HEK293 (cell line): ENCODE measurements around the gene CD99L2.
A peak's percentile ranks its signal among the peaks of the same experiment; 100 is the strongest.

Experiments
- CTCF ChIA-PET: fragments of 350-600 bp; formaldehyde crosslinking; extraction: SDS; loops from one replicate; lab custom pipeline; 2021; ENCODE audit warnings: antibody characterized with exemption; lab: Yijun Ruan, JAX
- POLR2A ChIA-PET: fragments of 300-600 bp; formaldehyde crosslinking; extraction: SDS; loops from one replicate; lab custom pipeline; 2020; ENCODE audit warnings: antibody characterized with exemption, inconsistent platforms; lab: Yijun Ruan, JAX
- H3K27ac ChIP-seq: fragments of 200-500 bp; sonication (Bioruptor generic); 2 replicates; pipeline ENCODE4 v1.5.1; 2014; ENCODE audit warnings: low read depth, low read length, control low read depth, inconsistent platforms; ENCODE audit errors: extremely low read depth
- H3K36me3 ChIP-seq, 2 experiments: fragments of 200-500 bp in 1 of 2; sonication (Bioruptor generic) in 1 of 2; 1 replicate in 1 of 2; 2 replicates in 1 of 2; pipeline ENCODE4 v1.5.1; 2014 to 2017; ENCODE audit warnings: inconsistent platforms in 2 of 2, low read length in 2 of 2; ENCODE audit not compliant: control insufficient read depth in 2 of 2, insufficient read depth in 1 of 2
- H3K4me1 ChIP-seq: fragments of 200-500 bp; sonication (Bioruptor generic); 2 replicates; pipeline ENCODE4 v1.5.1; 2014; ENCODE audit warnings: mild to moderate bottlenecking, low read length, inconsistent platforms; ENCODE audit not compliant: control insufficient read depth, insufficient read depth
- H3K4me3 ChIP-seq: 2 replicates; pipeline ENCODE4 v1.5.1; 2011; ENCODE audit warnings: low read depth, mild to moderate bottlenecking, control low read depth, low read length, moderate library complexity
- H3K9me3 ChIP-seq: fragments of 200-500 bp; sonication (Bioruptor generic); 2 replicates; pipeline ENCODE4 v1.5.1; 2014; ENCODE audit warnings: low read depth, low read length, inconsistent platforms; ENCODE audit not compliant: control insufficient read depth, insufficient read depth
- HOXC10 ChIP-seq: sonication (generic); formaldehyde crosslinking; IDR thresholded peaks from 2 replicates; pipeline ENCODE4 v1.8.1; 2023; ENCODE audit warnings: mild to moderate bottlenecking, missing genetic modification reagents
- KLF1 ChIP-seq: fragments of 450-650 bp; formaldehyde crosslinking; IDR thresholded peaks from 2 replicates; pipeline ENCODE4 v1.5.1; 2016; ENCODE audit warnings: missing biosample characterization, missing genetic modification characterization
- OVOL3 ChIP-seq: fragments of 450-650 bp; formaldehyde crosslinking; IDR thresholded peaks from 2 replicates; pipeline ENCODE4 v1.5.1; 2016; ENCODE audit warnings: missing biosample characterization, missing genetic modification characterization
- RBAK ChIP-seq: fragments of 450-650 bp; formaldehyde crosslinking; IDR thresholded peaks from 2 replicates; pipeline ENCODE4 v1.5.1; 2016; ENCODE audit warnings: missing biosample characterization, missing genetic modification characterization
- ZNF112 ChIP-seq: fragments of 450-650 bp; formaldehyde crosslinking; IDR thresholded peaks from 2 replicates; pipeline ENCODE4 v1.5.0; 2017; ENCODE audit warnings: missing biosample characterization, missing genetic modification characterization
- ZNF133 ChIP-seq: fragments of 450-650 bp; formaldehyde crosslinking; IDR thresholded peaks from 2 replicates; pipeline ENCODE4 v1.5.1; 2016; ENCODE audit warnings: missing biosample characterization, missing genetic modification characterization
- ZNF174 ChIP-seq: fragments of 450-650 bp; formaldehyde crosslinking; IDR thresholded peaks from 2 replicates; pipeline ENCODE4 v1.5.0; 2017; ENCODE audit warnings: missing biosample characterization, mild to moderate bottlenecking, missing genetic modification characterization
- ZNF19 ChIP-seq: fragments of 450-650 bp; formaldehyde crosslinking; IDR thresholded peaks from 2 replicates; pipeline ENCODE4; 2016; ENCODE audit warnings: missing biosample characterization, missing genetic modification characterization, low read depth
- ZNF2 ChIP-seq: fragments of 450-650 bp; formaldehyde crosslinking; IDR thresholded peaks from 2 replicates; pipeline ENCODE4 v1.5.1; 2016; ENCODE audit warnings: missing biosample characterization, missing genetic modification characterization
- ZNF335 ChIP-seq: fragments of 450-650 bp; formaldehyde crosslinking; conservative IDR thresholded peaks from 2 replicates; pipeline ENCODE4 v1.5.1; 2016; ENCODE audit warnings: missing biosample characterization, missing genetic modification characterization
- ZNF341 ChIP-seq: fragments of 450-650 bp; formaldehyde crosslinking; IDR thresholded peaks from 2 replicates; pipeline ENCODE4; 2016; ENCODE audit warnings: low read depth, missing biosample characterization, missing genetic modification characterization
- ZNF501 ChIP-seq: fragments of 450-650 bp; formaldehyde crosslinking; IDR thresholded peaks from 2 replicates; pipeline ENCODE4 v1.5.1; 2016; ENCODE audit warnings: missing biosample characterization, missing genetic modification characterization
- ZNF561 ChIP-seq: fragments of 450-650 bp; IDR thresholded peaks from 2 replicates; pipeline ENCODE4 v1.5.1; 2018; ENCODE audit warnings: missing biosample characterization, missing genetic modification characterization, borderline replicate concordance
- ZNF654 ChIP-seq: fragments of 450-650 bp; formaldehyde crosslinking; IDR thresholded peaks from 2 replicates; pipeline ENCODE4 v1.5.1; 2016; ENCODE audit warnings: low read depth, missing biosample characterization, missing genetic modification characterization
- ZXDB ChIP-seq: fragments of 450-650 bp; formaldehyde crosslinking; IDR thresholded peaks from 2 replicates; pipeline ENCODE4 v1.5.1; 2016; ENCODE audit warnings: missing biosample characterization, missing genetic modification characterization
- TF ChIP-seq, protein P1 (sequence below): fragments of 450-650 bp; formaldehyde crosslinking; IDR thresholded peaks from 2 replicates; pipeline ENCODE4 v1.5.1; 2016; ENCODE audit warnings: missing biosample characterization, missing genetic modification characterization
- TF ChIP-seq, protein P2 (sequence below): fragments of 450-650 bp; formaldehyde crosslinking; IDR thresholded peaks from 2 replicates; pipeline ENCODE4 v1.5.1; 2016; ENCODE audit warnings: missing biosample characterization, missing genetic modification characterization
- TF ChIP-seq, protein P3 (sequence below): fragments of 450-650 bp; formaldehyde crosslinking; IDR thresholded peaks from 2 replicates; pipeline ENCODE4 v1.5.1; 2016; ENCODE audit warnings: missing biosample characterization, missing genetic modification characterization
- TF ChIP-seq, protein P4 (sequence below): fragments of 450-650 bp; formaldehyde crosslinking; IDR thresholded peaks from 2 replicates; pipeline ENCODE4 v1.5.1; 2017; ENCODE audit warnings: missing biosample characterization, missing genetic modification characterization
- TF ChIP-seq, protein P5 (sequence below): fragments of 450-650 bp; formaldehyde crosslinking; IDR thresholded peaks from 2 replicates; pipeline ENCODE4 v1.5.1; 2016; ENCODE audit warnings: missing biosample characterization, missing genetic modification characterization

CD99L2 gene

DNA sequence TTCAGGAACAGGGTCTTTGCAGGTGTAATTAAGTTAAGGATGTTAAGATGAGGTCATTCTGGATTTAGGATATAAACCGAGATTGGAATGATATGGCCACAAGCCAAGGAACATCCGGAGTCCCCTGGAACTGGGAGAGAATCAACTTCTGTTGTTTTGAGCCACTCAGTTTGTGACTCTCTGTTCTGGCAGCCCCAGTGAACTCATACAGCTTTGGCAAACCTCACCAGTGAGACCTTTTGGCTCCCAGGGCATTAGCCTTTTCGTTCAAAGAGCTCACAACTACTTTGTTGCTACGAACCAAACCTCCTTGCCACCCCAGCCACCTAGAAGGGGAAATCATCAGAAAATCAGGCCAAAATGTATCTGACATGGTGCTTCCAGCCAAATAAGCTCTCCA, 124.8 kb downstream of the CD99L2 start (continued):
- no peak for TF ChIP-seq ZNF561 (tag by site-specific recombination)
- TF ChIP-seq ZNF19 (tag by site-specific recombination) = no peak
- no peak for TF ChIP-seq ZNF335 (tag by site-specific recombination)
- TF ChIP-seq, protein P1, sequence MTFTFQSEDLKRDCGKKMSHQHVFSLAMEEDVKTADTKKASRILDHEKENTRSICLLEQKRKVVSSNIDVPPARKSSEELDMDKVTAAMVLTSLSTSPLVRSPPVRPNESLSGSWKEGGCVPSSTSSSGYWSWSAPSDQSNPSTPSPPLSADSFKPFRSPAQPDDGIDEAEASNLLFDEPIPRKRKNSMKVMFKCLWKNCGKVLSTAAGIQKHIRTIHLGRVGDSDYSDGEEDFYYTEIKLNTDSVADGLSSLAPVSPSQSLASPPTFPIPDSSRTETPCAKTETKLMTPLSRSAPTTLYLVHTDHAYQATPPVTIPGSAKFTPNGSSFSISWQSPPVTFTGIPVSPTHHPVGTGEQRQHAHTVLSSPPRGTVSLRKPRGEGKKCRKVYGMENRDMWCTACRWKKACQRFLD (tag by site-specific recombination) = no peak

DNA sequence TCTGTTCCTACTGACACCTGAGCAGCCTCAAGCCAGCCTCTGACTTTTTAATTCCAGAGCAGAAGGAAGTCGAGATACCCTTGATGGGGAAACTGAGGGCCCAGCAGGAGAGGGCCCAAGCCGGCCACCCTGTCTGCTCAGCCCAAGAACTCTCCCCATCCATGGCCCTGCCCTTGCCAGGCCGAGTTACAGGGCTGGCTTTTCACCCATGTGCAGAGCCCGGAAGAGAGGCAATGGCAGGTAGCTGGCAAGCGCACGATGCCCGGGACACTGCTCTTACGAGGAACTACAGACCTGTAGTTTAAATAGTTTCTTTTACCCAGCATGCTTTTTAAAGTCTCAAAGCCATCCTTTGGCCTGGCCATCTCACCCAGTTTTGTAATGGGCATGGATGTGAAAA, 125.4 kb downstream of the CD99L2 start:
- Histone ChIP-seq H3K9me3 (no peaks in the 10 kb centered on the region), H3K27ac (no peak overlapping the region), H3K4me1 (no peaks in the 10 kb centered on the region), H3K4me3 (no peak overlapping the region), H3K36me3 (peaks cover 0 to 25% of the 10 kb centered on the region in 2 experiments; a peak in 1 of 3 replicates)
- no peak for TF ChIP-seq RBAK (tag by site-specific recombination)
- TF ChIP-seq ZNF2 (tag by site-specific recombination) = no peak
- TF ChIP-seq HOXC10 (CRISPR knock-in tag) = no peak
- ChIA-PET CTCF (interaction anchor here (0.6 to 4.6 kb wide), 13 partner anchors 8 to 378 kb away, joined by 3 to 99 read pairs (median 4); no protein-coding TSS in a partner anchor), POLR2A (no interaction called here)

DNA sequence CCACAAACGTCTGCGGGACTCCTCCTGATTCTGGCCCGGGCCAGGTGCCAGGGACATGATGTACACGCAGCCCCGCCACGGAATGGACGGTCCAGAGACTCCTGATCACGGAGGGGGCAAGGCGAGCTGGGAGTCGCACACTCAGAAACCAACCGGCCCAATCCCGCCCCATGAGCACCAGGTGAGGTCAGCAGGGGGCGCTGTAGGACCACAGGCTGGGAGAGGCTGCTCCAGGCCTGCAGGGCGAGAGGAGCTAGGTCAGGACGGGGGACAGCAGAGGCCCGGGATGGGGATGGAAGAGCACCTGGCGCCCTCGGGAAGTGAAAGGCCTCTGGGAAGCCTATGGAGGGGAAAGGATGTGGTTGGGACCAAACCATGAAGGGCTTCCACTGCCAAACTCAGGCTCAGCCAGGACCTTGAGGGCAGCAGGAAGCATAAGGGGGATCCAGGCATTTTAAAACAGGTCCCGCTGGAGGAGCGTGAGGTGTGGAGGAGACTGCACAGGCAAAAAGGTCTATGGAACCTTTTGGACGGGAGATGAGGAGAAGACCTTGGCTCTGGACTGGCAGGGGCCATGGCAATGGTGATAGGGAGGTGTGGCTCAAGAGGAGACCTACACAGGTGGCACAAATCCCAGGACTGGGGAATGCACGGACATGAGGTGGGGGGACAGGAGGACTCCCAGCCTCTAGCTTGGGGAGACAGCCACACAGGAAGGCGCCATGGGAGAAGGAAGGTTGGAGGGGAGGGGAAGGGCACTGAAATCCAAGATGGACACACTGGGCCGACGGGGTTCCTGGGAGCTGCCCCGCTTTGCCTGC, 126.1 kb downstream of the CD99L2 start:
- Histone ChIP-seq H3K27ac (no peak overlapping the region), H3K9me3 (no peaks in the 10 kb centered on the region), H3K4me1 (no peaks in the 10 kb centered on the region), H3K4me3 (no peak overlapping the region), H3K36me3 (peaks cover 0 to 25% of the 10 kb centered on the region in 2 experiments; a peak in 1 of 3 replicates)
- ChIA-PET CTCF (interaction anchor here (0.5 to 4.6 kb wide), 39 partner anchors 8 to 977 kb away, joined by 3 to 99 read pairs (median 4); no protein-coding TSS in a partner anchor), POLR2A (interaction anchor here (1.1 to 1.2 kb wide), 2 partner anchors 10 to 310 kb away, joined by 3 to 5 read pairs; no protein-coding TSS in a partner anchor)
- TF ChIP-seq, protein P2, sequence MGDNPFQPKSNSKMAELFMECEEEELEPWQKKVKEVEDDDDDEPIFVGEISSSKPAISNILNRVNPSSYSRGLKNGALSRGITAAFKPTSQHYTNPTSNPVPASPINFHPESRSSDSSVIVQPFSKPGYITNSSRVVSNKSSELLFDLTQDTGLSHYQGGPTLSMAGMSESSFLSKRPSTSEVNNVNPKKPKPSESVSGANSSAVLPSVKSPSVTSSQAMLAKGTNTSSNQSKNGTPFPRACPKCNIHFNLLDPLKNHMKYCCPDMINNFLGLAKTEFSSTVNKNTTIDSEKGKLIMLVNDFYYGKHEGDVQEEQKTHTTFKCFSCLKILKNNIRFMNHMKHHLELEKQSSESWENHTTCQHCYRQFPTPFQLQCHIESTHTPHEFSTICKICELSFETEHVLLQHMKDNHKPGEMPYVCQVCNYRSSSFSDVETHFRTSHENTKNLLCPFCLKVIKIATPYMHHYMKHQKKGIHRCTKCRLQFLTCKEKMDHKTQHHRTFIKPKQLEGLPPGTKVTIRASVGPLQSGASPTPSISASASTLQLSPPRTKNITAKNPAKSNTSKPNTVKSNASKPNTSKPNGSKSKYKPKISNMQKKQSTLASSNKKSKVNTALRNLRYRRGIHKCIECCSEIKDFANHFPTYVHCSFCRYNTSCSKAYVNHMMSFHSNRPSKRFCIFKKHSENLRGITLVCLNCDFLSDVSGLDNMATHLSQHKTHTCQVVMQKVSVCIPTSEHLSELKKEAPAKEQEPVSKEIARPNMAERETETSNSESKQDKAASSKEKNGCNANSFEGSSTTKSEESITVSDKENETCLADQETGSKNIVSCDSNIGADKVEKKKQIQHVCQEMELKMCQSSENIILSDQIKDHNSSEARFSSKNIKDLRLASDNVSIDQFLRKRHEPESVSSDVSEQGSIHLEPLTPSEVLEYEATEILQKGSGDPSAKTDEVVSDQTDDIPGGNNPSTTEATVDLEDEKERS (tag by site-specific recombination) = no peak
- no peak for TF ChIP-seq ZNF133
- 0 out of 2 replicates have a peak, but pooled peaks have one; percentile 34 for TF ChIP-seq ZXDB (tag by site-specific recombination)
- TF ChIP-seq ZNF341 (tag by site-specific recombination) = peak; percentile 40; the same call in 1 of the 2 replicates
- TF ChIP-seq ZNF112 (tag by site-specific recombination) = no peak
- TF ChIP-seq, protein P3, sequence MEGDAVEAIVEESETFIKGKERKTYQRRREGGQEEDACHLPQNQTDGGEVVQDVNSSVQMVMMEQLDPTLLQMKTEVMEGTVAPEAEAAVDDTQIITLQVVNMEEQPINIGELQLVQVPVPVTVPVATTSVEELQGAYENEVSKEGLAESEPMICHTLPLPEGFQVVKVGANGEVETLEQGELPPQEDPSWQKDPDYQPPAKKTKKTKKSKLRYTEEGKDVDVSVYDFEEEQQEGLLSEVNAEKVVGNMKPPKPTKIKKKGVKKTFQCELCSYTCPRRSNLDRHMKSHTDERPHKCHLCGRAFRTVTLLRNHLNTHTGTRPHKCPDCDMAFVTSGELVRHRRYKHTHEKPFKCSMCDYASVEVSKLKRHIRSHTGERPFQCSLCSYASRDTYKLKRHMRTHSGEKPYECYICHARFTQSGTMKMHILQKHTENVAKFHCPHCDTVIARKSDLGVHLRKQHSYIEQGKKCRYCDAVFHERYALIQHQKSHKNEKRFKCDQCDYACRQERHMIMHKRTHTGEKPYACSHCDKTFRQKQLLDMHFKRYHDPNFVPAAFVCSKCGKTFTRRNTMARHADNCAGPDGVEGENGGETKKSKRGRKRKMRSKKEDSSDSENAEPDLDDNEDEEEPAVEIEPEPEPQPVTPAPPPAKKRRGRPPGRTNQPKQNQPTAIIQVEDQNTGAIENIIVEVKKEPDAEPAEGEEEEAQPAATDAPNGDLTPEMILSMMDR (tag by site-specific recombination) = peak; percentile 93
- peak; percentile 96 for TF ChIP-seq ZNF654
- TF ChIP-seq ZNF501 (tag by site-specific recombination) = peak; percentile 21; the same call in 1 of the 2 replicates
- TF ChIP-seq KLF1 (tag by site-specific recombination) = no peak
- TF ChIP-seq ZNF2 (tag by site-specific recombination) = 0 out of 2 replicates have a peak, but pooled peaks have one; percentile 38
- TF ChIP-seq OVOL3 (tag by site-specific recombination) = no peak
- TF ChIP-seq ZNF174 = no peak
- TF ChIP-seq, protein P4, sequence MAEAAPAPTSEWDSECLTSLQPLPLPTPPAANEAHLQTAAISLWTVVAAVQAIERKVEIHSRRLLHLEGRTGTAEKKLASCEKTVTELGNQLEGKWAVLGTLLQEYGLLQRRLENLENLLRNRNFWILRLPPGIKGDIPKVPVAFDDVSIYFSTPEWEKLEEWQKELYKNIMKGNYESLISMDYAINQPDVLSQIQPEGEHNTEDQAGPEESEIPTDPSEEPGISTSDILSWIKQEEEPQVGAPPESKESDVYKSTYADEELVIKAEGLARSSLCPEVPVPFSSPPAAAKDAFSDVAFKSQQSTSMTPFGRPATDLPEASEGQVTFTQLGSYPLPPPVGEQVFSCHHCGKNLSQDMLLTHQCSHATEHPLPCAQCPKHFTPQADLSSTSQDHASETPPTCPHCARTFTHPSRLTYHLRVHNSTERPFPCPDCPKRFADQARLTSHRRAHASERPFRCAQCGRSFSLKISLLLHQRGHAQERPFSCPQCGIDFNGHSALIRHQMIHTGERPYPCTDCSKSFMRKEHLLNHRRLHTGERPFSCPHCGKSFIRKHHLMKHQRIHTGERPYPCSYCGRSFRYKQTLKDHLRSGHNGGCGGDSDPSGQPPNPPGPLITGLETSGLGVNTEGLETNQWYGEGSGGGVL = no peak
- TF ChIP-seq, protein P5, sequence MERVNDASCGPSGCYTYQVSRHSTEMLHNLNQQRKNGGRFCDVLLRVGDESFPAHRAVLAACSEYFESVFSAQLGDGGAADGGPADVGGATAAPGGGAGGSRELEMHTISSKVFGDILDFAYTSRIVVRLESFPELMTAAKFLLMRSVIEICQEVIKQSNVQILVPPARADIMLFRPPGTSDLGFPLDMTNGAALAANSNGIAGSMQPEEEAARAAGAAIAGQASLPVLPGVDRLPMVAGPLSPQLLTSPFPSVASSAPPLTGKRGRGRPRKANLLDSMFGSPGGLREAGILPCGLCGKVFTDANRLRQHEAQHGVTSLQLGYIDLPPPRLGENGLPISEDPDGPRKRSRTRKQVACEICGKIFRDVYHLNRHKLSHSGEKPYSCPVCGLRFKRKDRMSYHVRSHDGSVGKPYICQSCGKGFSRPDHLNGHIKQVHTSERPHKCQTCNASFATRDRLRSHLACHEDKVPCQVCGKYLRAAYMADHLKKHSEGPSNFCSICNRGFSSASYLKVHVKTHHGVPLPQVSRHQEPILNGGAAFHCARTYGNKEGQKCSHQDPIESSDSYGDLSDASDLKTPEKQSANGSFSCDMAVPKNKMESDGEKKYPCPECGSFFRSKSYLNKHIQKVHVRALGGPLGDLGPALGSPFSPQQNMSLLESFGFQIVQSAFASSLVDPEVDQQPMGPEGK (tag by site-specific recombination) = 0 out of 2 replicates have a peak, but pooled peaks have one; percentile 29
